Fibroblast of skin of right biceps (primary cell): ENCODE measurements around the gene BPIFA2.
"Not testable (repeated sequence)": the region's sequence is repeated elsewhere in the genome, so short reads cannot be mapped to it uniquely, and the experiment has no call there.

Source experiments
- DNase-seq: peaks from one replicate; pipeline ENCODE4 v3.0.0-alpha.2; 2013

BPIFA2 gene

GRCh38 chr20:33162313-33162712 is 5.6 kb upstream of the BPIFA2 start:
- DNase-seq, result no peak

GRCh38 chr20:33162753-33163152 is 5.2 kb upstream of the BPIFA2 start:
- DNase-seq, result no peak

- DNase-seq, result no peak
Measured at GRCh38 chr20:33163856-33164762, 3.9 kb upstream of the BPIFA2 start.

DNA sequence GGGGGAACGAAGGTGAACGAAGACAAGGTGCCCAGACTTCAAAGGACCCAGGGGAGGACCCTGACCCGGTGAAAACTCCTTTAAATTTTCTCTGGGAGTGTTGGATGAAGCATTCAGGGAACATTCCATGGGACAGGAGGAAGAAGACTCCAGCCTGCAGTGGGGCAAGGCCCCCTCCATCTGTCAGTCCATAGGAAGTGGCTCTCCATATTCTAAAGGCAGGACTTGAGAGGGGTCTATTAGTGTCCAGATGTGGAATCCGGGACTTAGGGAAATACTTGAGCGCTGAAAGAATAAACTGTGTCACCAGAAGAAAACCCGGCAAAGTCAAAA is 3.2 kb upstream of the BPIFA2 start:
- DNase-seq, result no peak

GRCh38 chr20:33165416-33166055 is 2.4 kb upstream of the BPIFA2 start:
- no peak for DNase-seq

DNA sequence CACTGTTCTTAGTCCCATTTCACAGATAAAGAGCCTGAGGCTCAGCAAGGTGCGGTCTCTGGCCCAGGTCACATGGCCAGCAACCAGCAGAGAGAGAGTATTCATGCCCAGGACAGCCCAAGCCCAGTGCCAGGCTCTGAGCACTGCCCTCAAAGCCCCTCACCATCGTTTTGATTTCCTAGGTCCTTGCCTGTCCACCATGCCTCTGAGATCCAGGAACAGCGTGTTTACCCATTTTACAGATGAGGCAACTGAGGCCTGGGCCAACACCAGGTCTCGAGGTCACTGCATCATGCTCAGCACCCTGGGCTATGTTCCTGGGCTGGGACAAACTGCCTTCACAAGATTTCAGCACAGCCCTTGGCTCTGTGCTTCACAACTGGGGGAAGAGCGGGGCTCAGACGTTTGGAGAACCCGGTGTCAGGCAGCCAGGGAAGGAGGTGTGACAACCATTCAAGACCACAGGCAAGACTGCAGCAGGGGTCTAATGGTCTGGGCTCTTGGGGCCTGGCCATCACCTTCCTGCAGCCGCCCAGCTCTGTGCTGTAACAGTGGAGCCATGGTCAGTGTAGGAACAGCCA is 1.3 kb upstream of the BPIFA2 start:
- no peak for DNase-seq

DNA sequence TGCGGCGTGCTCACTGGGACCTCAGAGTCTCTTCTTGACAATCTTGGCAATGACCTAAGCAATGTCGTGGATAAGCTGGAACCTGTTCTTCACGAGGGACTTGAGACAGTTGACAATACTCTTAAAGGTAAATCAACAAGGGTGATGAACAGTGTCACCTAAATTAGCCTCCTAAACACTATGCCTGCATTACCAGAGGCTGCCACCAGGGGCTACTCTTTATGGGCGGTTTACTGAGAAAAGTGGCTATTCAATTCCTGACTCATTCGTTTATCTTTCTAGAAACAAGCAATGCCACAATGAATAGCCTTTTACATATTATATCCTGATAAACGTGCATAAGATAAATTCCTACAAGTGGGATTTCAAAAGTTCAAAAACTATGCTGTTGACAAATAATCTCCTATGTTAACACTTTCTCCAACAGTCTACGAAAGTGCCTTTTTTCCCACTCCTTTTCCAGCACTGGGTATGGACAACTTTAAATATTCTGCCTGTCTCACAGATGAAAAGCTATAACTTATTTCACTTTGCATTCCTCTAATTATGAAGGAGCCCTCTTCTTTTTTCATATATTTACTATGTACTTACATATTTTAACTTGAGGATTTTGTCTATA is 1.3 kb downstream of the BPIFA2 start:
- DNase-seq, result no peak

DNA sequence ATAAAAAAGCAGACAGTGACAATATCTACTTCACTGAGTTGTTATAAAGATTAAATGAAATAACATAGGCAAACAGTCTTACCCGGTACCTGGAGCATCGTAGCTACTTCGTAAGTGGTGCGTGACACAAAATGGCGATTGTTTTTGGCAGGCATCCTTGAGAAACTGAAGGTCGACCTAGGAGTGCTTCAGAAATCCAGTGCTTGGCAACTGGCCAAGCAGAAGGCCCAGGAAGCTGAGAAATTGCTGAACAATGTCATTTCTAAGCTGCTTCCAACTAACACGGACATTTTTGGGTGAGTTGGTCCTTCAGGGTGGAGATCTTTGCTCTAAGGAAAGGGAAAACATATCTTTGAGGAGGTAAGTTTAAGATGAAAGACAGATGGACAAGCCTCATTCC is 4.8 kb downstream of the BPIFA2 start:
- DNase-seq, result no peak

DNA sequence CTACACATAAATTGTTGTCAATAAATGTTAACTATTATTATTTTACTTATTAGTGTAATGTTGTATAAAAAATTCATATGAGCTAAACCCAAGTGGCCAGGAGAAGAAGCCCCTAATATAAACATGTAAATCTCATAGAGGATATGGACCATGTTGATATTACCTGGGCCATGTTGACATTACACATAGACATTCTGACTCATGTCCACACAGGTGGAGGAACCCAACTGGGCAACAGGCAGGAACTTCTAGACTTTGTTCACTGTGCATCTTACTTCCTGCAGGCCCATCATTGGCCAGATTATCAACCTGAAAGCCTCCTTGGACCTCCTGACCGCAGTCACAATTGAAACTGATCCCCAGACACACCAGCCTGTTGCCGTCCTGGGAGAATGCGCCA is 7.2 kb downstream of the BPIFA2 start:
- no peak for DNase-seq

DNA sequence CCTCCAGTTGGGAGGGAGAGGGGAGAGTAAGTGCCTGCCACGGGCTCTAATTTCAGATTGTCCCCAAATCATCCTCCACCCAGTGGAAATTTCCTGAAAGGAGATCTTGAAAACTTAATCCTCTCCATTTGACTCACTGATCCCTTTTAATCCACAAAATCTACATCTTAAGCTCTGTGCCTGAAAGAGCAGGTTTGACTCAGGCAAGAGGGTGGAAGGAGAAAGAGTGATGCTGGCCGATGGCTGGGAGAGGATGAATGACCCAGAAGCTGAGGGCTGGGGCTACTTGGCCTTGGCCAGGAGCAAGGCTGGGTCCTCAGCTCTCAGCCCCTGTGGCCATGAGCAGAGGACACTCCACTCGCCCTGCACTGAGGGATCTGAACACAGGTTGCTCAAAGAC is 8.1 kb downstream of the BPIFA2 start:
- no peak for DNase-seq

GRCh38 chr20:33177866-33178265 is 9.9 kb downstream of the BPIFA2 start:
- no peak for DNase-seq

- no peak for DNase-seq
Measured at GRCh38 chr20:33178726-33179125, 10.8 kb downstream of the BPIFA2 start.

- DNase-seq, result no peak
Measured at GRCh38 chr20:33180169-33180568, 12.2 kb downstream of the BPIFA2 start.

- DNase-seq, result no peak
Measured at GRCh38 chr20:33181482-33182093, 13.6 kb downstream of the BPIFA2 start.

GRCh38 chr20:33183312-33183711 is 15.4 kb downstream of the BPIFA2 start:
- DNase-seq, result no peak

DNA sequence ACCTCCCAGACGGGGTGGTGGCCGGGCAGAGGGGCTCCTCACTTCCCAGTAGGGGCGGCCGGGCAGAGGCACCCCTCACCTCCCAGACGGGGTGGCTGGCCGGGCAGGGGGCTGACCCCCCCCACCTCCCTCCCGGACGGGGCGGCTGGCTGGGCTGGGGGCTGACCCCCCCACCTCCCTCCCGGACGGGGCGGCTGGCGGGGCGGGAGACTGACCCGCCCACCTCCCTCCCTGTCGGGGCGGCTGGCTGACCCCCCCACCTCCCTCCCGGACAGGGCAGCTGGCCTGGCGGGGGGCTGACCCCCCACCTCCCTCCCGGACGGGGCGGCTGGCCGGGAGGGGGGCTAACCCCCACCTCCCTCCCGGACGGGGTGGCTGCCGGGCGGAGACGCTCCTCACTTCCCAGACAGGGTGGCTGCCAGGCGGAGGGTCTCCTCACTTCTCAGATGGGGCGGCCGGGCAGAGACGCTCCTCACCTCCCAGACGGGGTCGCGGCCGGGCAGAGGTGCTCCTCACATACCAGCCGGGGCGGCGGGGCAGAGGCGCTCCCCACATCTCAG is 17.2 kb downstream of the BPIFA2 start:
- not testable (repeated sequence) for DNase-seq

DNA sequence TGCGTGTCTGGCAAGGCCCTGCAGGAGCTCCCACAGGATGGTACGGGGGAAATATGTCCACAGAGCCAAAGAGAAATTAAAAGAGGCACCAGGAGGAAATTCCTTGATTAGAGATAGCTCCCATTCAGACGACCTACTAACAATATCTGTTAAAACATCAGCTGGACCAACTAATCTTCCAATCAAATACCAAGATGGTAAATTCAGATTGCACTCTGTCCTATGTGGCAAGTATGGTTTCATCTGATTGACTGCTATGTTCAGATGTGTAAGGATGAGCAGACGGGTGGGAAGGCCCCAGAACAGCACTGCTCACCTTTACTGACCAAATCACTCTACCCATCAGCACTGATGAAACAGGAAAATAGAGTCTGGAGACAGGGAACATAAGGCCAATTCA is 19.5 kb downstream of the BPIFA2 start:
- no peak for DNase-seq

DNA sequence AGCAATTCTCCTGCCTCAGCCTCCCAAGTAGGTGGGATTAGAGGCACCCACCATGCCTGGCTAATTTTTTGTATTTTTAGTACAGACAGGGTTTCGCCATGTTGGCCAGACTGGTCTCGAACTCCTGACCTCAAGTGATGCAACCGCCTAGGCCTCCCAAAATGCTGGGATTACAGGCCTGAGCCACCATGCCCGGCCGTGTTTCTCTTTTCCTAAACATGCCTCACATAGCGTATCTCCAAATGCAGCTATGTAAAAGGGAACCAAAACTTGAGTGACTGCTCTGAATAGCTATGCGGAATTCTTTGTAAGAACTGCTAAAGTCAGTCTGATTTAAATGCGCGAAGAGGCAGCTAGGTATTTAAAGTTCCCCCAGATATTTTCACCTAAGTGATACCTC is 20.5 kb downstream of the BPIFA2 start:
- no peak for DNase-seq

GRCh38 chr20:33191484-33191883 is 23.5 kb downstream of the BPIFA2 start:
- no peak for DNase-seq

GRCh38 chr20:33191955-33192354 is 24.0 kb downstream of the BPIFA2 start:
- no peak for DNase-seq

- DNase-seq, result no peak
Measured at GRCh38 chr20:33192912-33193501, 25.0 kb downstream of the BPIFA2 start.

GRCh38 chr20:33199026-33199425 is 31.1 kb downstream of the BPIFA2 start:
- no peak for DNase-seq

DNA sequence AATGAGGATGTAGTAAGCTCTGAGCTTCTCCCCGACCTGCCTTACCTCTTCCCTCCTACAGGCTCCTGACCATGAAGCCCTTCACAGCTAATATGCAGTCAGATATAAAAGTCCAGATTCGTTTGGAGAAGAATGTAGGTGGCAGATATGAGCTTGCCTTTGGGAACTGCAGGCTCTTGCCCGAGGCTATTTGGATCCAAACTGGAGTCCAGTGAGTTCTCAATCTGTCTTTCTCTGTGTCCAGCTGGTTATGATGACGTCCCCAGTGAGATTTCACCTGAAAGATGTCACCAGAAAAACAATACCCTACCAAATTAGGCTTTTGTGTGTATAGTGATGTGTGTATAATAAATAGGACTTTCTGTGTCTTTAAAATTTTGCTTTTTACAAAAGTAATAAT is 34.5 kb downstream of the BPIFA2 start:
- no peak for DNase-seq
